Mesenteric fat pad (tissue), 1 donor: ENCODE data around the gene GAMT. TPM values are rescaled to one million over a fixed set of nuclear protein-coding genes. Genes with fewer than 3 reads are reported as not detected.

ENCODE experiments used
- DNase-seq: peaks from one replicate; pipeline ENCODE4 v3.0.0-alpha.2; 2020; ENCODE audit warnings: low spot score
- total RNA-seq: library from RNA; stranded (reverse); fragmentation: NEBNext Ultra II Directional; extraction: Animal tissue kit (Norgen Biotek cat#: 25700); gene quantifications from one replicate; pipeline ENCODE4 v1.2.1, GENCODE V29; 2021
- donor health status: DM: yes; HTN: yes; CAD: no.

Gene GAMT
- total RNA-seq, 1 donor from 2014 or later: 8.4 TPM

DNA sequence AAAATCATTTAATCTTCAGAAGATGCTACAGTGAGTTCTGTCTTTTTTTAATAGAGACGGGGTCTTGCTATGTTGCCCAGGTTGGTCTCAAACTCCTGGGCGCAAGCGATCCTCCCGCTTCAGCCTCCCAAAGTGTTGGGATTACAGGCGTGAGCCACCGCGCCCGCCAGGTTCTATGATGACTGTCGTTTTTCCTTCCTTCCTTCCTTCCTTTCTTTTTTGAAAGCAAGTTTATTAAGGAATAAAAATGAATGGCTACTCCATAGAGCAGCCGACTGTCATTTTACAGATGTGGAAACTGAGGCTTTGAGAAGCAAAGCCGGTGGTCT lies 511 bp upstream of the GAMT start:
- no peak for DNase-seq

DNA sequence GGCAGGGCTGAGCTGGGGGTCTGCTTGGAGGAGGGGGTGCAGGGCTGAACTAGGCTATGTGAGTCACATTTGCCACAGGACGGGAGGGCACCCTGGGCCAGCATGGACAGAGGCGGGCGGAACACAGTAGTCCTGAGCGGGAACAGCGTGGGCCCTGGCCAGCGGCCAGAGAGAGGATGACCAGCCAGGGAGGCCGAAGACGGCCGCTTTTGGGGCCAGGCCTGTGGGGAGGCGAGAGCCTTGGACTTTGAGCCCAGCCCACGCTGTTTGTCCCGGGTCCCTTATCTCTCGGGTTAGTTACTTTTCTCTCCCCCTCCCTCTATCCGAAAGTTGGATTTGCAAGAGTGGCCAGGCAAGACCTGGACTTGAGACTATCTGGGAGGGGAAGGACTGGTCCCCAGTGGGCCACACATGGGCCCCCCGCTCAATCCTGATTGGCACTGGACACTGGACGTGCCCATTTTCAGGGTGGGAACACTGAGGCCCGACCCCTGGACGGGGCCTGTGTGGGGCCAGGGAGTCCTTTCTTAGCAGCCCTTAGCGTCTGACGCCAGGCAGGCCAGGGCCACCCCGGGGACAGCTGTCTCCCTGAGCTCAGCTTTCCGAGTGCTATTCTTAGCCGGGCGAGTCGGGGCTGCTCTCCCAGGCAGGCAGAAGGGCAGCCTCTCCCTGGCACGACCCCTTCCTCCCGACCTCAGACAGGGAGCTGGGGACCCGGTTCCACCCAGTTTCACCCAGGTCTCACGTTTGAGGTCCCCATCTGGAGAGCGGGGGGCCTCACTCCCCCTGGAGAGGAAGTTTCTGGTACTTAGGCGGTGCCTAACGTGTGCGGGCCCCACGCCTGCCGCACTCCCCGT lies 833 bp downstream of the GAMT start:
- DNase-seq: no peak

DNA sequence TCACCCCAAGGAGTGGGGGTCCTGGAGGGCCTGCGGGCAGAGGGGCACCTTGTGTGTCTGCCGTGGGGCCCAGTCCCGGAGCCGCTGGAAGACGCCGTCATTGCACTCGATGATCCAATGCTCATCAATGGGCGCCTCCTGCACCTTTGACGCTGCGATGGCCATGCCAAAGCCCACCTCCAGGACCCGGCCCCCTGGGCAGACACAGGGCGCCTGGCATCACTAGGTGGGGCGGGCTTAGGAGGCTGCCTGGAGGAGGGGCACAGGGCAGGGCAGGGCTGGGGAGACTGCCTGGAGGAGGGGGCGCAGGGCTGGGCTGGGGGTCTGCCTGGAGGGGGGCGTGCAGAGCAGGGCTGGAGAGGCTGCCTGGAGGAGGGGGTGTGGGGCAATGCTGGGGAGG lies 1.6 kb downstream of the GAMT start:
- no peak for DNase-seq

- no peak for DNase-seq
Measured at GRCh38 chr19:1399079-1399478, 2.3 kb downstream of the GAMT start.

DNA sequence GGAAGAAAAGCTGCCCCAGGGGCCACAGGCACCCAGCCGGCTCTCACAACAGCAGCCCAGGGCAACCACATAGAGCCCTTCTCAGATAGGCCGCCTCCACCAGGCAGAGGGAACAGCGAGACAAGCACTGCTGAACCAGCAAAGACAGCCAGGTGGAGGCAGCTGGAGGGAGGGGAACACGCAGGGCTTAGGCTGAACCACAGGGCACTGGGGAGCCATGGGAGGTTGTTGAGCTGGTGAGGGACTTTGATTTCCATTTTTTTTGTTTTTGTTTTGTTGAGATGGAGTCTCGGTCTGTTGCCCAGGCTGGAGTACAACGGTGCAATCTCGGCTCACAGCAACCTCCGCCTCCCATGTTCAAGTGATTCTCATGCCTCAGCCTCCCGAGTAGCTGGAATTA lies 3.5 kb downstream of the GAMT start:
- DNase-seq: no peak

DNA sequence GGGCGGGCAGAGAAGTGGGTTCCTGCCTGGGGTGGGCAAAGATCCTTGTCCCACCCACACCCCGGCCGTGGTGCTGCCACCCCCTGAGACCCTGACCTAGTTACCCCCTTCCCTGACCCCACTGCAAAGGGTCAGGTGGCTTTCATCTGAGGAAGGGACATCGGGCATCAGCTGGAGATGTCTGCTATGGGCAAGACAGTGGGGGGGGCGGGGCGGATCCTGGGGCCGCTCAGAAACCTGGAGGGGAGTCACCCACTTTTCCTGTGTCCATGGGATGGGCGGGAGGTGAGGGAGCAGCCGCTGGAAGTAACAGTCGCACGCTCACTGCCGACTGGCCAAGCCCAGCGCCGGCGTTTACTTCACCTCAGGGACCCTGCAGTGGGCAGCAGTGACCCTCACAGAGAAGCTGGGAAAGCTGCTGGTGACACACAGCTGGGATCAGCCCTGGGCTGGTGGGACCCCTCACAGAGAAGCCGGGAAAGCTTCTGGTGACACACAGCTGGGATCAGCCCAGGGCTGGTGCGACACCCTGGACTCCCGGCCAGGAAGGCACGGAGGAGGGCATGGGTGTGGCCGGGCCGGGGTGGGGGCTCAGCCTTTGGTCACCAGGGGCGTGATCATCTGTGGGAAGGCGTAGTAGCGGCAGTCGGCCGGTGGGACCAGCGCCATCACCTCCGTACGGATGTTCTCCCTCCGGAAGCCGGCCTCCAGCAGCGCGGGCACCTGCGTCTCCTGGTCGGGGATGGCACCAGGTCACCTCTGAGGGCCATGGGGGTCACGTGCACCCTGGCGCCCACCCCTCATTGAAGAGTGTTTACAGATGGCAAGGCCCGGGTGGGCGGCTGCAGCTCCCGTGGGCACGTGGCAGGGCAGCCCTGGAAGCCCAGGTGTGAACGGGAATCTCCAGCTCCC lies 4.3 kb downstream of the GAMT start:
- DNase-seq: no peak

- DNase-seq: peak; percentile 87
Measured at GRCh38 chr19:1396019-1396767, 5.1 kb downstream of the GAMT start.

DNA sequence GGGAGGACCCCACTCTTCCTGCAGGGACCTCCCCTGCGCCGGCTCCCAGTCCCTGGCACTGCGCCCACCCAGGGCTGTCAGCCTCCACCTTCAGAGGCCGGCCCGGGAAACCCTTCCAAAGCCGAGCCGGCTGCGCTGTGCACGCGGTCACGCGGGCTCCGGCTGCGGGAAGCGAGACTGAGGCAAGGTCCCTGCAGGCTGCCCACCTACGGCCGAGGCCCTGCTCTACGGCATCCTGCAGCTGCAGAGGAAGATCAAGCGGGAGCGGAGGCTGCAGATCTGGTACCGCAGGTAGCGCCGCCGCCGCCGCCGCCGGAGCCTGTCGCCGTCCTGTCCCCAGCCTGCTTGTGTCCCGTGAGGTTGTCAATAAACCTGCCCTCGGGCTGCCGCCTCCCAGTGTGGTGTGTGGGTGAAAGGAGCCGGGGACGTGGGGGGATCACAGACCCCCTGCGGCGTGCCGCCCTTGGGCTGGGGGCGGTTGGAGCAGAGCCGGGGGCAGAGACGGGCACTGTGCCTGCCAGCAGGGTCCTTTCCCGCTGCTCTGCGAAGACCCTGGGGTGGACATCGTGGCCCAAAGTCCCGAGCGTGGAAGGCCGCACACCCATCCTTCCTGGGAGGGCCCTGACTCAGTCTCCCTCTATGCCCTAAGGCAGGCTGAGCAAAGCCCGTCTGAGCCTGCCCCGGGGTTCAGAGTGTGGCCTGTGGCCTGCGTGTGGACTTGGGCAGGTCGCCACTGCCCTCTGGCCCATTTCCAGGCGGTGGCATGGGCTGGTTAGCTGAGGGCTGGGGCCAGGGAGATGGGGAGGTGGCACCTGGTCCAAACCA lies 5.9 kb downstream of the GAMT start:
- no peak for DNase-seq

GRCh38 chr19:1394252-1395193 lies 6.8 kb downstream of the GAMT start:
- no peak for DNase-seq

DNA sequence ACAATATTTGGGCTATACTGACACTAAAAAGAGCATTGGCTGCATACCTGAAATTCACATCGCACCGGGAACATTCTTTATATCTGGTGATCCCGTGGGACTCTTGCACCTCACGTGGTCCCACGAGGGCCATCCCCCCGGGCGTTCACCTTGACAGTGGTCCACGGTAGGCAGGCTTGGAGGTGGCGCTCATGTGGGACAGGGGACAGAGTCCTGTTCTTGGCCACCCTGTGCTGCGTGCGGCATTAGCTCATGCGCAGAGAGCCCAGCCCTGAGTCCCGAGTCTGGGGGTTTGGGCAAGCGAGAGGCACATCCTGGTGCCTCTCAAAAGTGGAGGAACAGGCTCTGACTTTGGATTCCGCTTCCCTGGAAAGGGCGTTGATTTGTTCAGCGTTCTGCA lies 7.5 kb downstream of the GAMT start:
- no peak for DNase-seq

- no peak for DNase-seq
Measured at GRCh38 chr19:1392939-1393530, 8.3 kb downstream of the GAMT start.

- no peak for DNase-seq
Measured at GRCh38 chr19:1392407-1392806, 8.9 kb downstream of the GAMT start.

- DNase-seq: no peak
Measured at GRCh38 chr19:1390890-1391423, 10.4 kb downstream of the GAMT start.

DNA sequence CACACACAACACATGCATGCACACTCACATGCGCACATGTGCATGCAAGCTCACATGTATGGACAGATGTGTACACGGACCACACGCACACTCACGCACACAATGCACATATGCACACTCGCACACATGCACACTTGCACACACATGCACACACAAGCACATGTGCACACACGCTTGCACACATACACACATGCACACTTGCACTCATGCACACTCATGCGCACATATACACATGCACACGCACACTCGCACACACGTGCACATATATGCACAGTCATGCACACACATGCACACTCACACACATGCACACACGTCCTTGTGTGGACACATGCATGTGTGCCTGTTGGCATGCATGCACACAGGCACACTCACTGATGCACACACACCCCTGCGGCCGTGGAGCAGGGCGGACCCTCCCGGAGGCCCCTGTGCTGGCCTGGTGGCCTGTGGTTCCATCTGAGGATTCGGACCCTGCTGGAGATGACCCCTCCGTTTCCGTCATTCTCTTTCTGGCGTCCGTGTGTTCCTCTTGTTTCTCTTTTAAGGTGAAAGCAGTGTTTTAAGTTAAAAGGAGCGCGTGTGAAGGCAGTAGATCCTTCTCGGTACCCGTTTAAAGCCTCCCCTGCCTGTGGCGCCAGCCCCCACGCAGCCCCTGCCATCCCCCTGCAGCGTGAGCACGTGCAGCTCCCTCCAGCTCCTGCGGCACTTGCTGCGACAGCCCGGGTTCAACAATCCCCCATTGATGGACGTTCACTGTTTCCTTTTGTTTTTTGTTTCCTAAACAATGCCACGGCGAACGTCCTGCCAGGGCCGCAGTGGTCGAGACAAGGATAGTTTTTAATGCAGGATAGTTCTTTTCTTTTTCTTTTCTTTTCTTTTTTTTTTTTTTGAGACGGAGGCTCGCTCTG lies 12.1 kb downstream of the GAMT start:
- DNase-seq: no peak

- DNase-seq: no peak
Measured at GRCh38 chr19:1388637-1389026, 12.7 kb downstream of the GAMT start.

DNA sequence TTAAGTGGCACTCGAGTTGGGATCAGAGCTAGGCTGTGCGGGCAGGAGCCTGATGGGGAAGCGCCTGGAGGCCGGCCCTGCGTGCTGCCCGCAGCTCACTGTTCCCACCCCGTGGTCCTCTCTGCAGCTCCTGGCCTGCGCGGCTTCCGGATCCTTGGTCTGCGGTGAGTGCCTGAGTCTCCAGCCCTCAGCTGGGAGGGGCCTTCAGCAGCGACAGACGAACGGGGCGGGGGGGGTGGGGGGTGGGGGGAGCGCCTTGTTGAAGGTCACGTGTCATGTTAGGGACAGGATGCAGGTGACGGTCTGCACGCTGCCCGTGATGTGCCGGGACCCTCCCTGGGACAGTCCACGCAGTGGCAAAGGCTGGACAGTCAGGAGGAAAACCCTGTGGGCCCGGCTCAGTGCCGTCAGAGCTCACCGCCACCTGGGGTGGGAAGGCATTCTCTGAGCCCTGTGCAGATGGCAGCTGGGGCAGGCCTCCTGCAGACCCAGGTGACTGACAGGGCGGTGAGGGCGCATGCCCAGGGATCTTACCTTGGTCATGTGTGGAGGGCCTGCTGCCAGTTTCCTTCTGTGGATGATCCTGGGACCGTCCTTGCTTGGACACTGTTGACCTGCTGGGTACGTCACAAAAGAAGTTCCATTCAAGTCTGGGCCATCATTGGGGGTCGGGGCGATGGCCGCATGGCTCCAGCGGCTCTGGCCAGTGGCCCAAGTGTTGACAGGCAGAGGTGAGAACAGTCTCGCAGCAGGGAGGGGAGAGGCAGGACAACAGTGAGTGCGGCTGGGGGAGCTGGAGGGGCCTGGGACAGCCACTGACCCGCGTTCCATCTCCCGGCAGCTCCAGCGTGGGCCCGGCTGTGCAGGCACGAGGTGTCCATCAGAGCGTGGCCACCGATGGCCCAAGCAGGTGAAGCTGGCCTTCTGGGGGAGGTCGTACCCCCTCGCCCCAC lies 13.4 kb downstream of the GAMT start:
- DNase-seq: no peak
